K562 (cell line): ENCODE measurements around the gene LARP4B. TPM values are rescaled to one million over a fixed set of nuclear protein-coding genes. Genes with fewer than 3 reads are reported as not detected.

Experiments
- CHD1 ChIP-seq: fragments of 200-600 bp; sonication (generic); IDR thresholded peaks from one replicate; pipeline ENCODE4 v1.6.1; 2012; ENCODE audit warnings: mild to moderate bottlenecking, moderate library complexity, low read length, inconsistent platforms
- RBM25 ChIP-seq: fragments of 200-400 bp; formaldehyde crosslinking; IDR thresholded peaks from 2 replicates; pipeline ENCODE4 v1.6.1; 2018; ENCODE audit warnings: low read length, low read depth, moderate library complexity; ENCODE audit not compliant: severe bottlenecking
- RBM39 ChIP-seq: fragments of 200-400 bp; formaldehyde crosslinking; optimal IDR thresholded peaks from 2 replicates; pipeline ENCODE3; 2018; ENCODE audit warnings: low read depth, low read length
- RFX7 ChIP-seq: fragments of 250-450 bp; sonication (Bioruptor Pico); IDR thresholded peaks from 2 replicates; pipeline ENCODE4 v1.5.1; 2021; ENCODE audit warnings: mild to moderate bottlenecking
- TSHZ1 ChIP-seq: fragments of 250-450 bp; sonication (Bioruptor Pico); IDR thresholded peaks from 2 replicates; pipeline ENCODE4 v1.4.0; 2020; ENCODE audit warnings: mild to moderate bottlenecking, moderate library complexity
- ZNF133 ChIP-seq: fragments of 250-450 bp; sonication (Bioruptor Pico); IDR thresholded peaks from 2 replicates; pipeline ENCODE4 v1.4.0; 2020; ENCODE audit warnings: mild to moderate bottlenecking
- ZNF253 ChIP-seq: fragments of 250-450 bp; sonication (Bioruptor Pico); conservative IDR thresholded peaks from 2 replicates; pipeline ENCODE4 v1.6.1; 2021; ENCODE audit warnings: mild to moderate bottlenecking
- ZNF263 ChIP-seq: sonication (generic); formaldehyde crosslinking; IDR thresholded peaks from 2 replicates; pipeline ENCODE4 v1.8.0; 2022; ENCODE audit warnings: mild to moderate bottlenecking, missing genetic modification reagents, borderline replicate concordance
- ZNF318 ChIP-seq, 2 experiments: fragments of 450-650 bp; IDR thresholded peaks; 2 replicates each; pipeline ENCODE4 v1.6.1; 2016; ENCODE audit warnings: mild to moderate bottlenecking in 2 of 2, borderline replicate concordance in 1 of 2, low read depth in 1 of 2, moderate library complexity in 1 of 2
- polyA plus RNA-seq, 8 experiments: library from polyadenylated mRNA; depleted of rRNA in 4 of 8; stranded (reverse) in 5 of 8; unstranded in 3 of 8; fragments of >200 nt; fragmentation: Nextera tagmentation in 2 of 8; fragmentation: Illumina TruSeq in 1 of 8; extraction: Ambion mirVana in 2 of 8; extraction: Trizol in 1 of 8; gene quantifications; 2 replicates each; pipeline versions ENCODE4 v1.2.1 to v1.2.3, GENCODE V29; 2011 to 2014; ENCODE audit warnings: inconsistent platforms in 1 of 8, missing spikeins in 1 of 8
- total RNA-seq, 7 experiments: library from RNA; depleted of rRNA in 6 of 7; stranded (reverse); fragments of >200 nt in 6 of 7; fragmentation: Illumina TruSeq in 2 of 7; extraction: Trizol in 2 of 7; gene quantifications; 2 replicates each; pipeline versions ENCODE4 v1.2.1 to v1.2.3, GENCODE V29; 2011 to 2021; ENCODE audit warnings: low replicate concordance in 1 of 7

LARP4B gene
- total and polyA plus RNA-seq, 9 of the 15 experiments (the other 6 are each of a cell fraction or from before 2014, with no cell fraction given), result 11.8 to 130 (median 42.6) TPM

GRCh38 chr10:767211-767610 lies 164.3 kb downstream of the LARP4B start (continued):
- TF ChIP-seq ZNF318 (IDR thresholded peaks at IDR 0.05; ENCODE audit: borderline replicate concordance in 1 of 2, low read depth in 1 of 2) (no peak), RBM25 (no peak), TSHZ1 (CRISPR knock-in tag) (no peak), CHD1 (no peak), ZNF263 (CRISPR knock-in tag) (no peak), ZNF133 (CRISPR knock-in tag) (no peak), ZNF253 (CRISPR knock-in tag) (no peak), RBM39 (no peak), RFX7 (CRISPR knock-in tag) (no peak)
